SK-N-SH treated with all-trans-retinoic acid at 6 μM for 48 hours (cell line): ENCODE results near the gene TENT4B.

Source experiments
- ATAC-seq: fragments of 200-7000 bp; cut with Tn5 transposase; 3 replicates; pipeline ENCODE4 v1.9.1; 2020; ENCODE audit warnings: mild to moderate bottlenecking, moderate library complexity
- ARNTL ChIP-seq: fragments of 450-650 bp; formaldehyde crosslinking; IDR thresholded peaks from 2 replicates; pipeline ENCODE4 v1.5.0; 2020; ENCODE audit warnings: low read depth, mild to moderate bottlenecking, moderate library complexity, borderline replicate concordance
- BACH2 ChIP-seq: fragments of 250-450 bp; sonication (Bioruptor Pico); IDR thresholded peaks from 2 replicates; pipeline ENCODE4 v1.9.0; 2021; ENCODE audit warnings: mild to moderate bottlenecking, borderline replicate concordance
- CREB5 ChIP-seq: fragments of 250-450 bp; sonication (Bioruptor Pico); IDR thresholded peaks from 2 replicates; pipeline ENCODE4 v1.5.1; 2020; ENCODE audit warnings: low read depth, mild to moderate bottlenecking, moderate library complexity
- CSDC2 ChIP-seq: fragments of 250-450 bp; sonication (Bioruptor Pico); IDR thresholded peaks from 2 replicates; pipeline ENCODE4 v1.5.0; 2020; ENCODE audit warnings: mild to moderate bottlenecking, moderate library complexity
- CSRNP3 ChIP-seq: fragments of 250-450 bp; sonication (Bioruptor Pico); IDR thresholded peaks from 2 replicates; pipeline ENCODE4 v1.5.1; 2021; ENCODE audit warnings: mild to moderate bottlenecking, moderate library complexity
- GLIS3 ChIP-seq: fragments of 250-450 bp; sonication (Bioruptor Pico); IDR thresholded peaks from 2 replicates; pipeline ENCODE4 v1.5.0; 2020; ENCODE audit warnings: mild to moderate bottlenecking, moderate library complexity
- ISL1 ChIP-seq: fragments of 250-450 bp; sonication (Bioruptor Pico); IDR thresholded peaks from 2 replicates; pipeline ENCODE4 v2.1.2; 2022; ENCODE audit warnings: mild to moderate bottlenecking, moderate library complexity
- OSR1 ChIP-seq: fragments of 250-450 bp; sonication (Bioruptor Pico); IDR thresholded peaks from 2 replicates; pipeline ENCODE4 v1.8.0; 2022; ENCODE audit warnings: moderate library complexity, mild to moderate bottlenecking, inconsistent platforms
- PATZ1 ChIP-seq: fragments of 250-450 bp; sonication (Bioruptor Pico); IDR thresholded peaks from 2 replicates; pipeline ENCODE4 v1.8.0; 2020; ENCODE audit warnings: mild to moderate bottlenecking, moderate library complexity, borderline replicate concordance
- POU6F1 ChIP-seq: fragments of 250-450 bp; sonication (Bioruptor Pico); IDR thresholded peaks from 2 replicates; pipeline ENCODE4 v1.8.0; 2021; ENCODE audit warnings: low read depth, mild to moderate bottlenecking, moderate library complexity, borderline replicate concordance
- PPARA ChIP-seq: fragments of 250-450 bp; sonication (Bioruptor Pico); IDR thresholded peaks from 2 replicates; pipeline ENCODE4 v1.5.0; 2020; ENCODE audit warnings: mild to moderate bottlenecking, borderline replicate concordance
- RARB ChIP-seq: fragments of 250-450 bp; sonication (Bioruptor Pico); IDR thresholded peaks from 2 replicates; pipeline ENCODE4 v1.8.0; 2021; ENCODE audit warnings: mild to moderate bottlenecking, moderate library complexity
- SNAI2 ChIP-seq: fragments of 250-450 bp; sonication (Bioruptor Pico); IDR thresholded peaks from 2 replicates; pipeline ENCODE4 v1.5.0; 2020; ENCODE audit warnings: mild to moderate bottlenecking, moderate library complexity
- TSHZ2 ChIP-seq: fragments of 250-450 bp; sonication (Bioruptor Pico); IDR thresholded peaks from 2 replicates; pipeline ENCODE4 v1.5.0; 2020; ENCODE audit warnings: mild to moderate bottlenecking, moderate library complexity
- ZC3H10 ChIP-seq: fragments of 250-450 bp; sonication (Bioruptor Pico); IDR thresholded peaks from 2 replicates; pipeline ENCODE4 v1.5.1; 2021; ENCODE audit warnings: mild to moderate bottlenecking, moderate library complexity
- ZFP3 ChIP-seq: fragments of 250-450 bp; sonication (Bioruptor Pico); IDR thresholded peaks from 2 replicates; pipeline ENCODE4 v1.5.0; 2020; ENCODE audit warnings: mild to moderate bottlenecking, moderate library complexity
- ZNF565 ChIP-seq: fragments of 450-650 bp; formaldehyde crosslinking; conservative IDR thresholded peaks from 2 replicates; pipeline ENCODE4 v1.5.0; 2020; ENCODE audit warnings: low read depth, mild to moderate bottlenecking, moderate library complexity
- ZNF70 ChIP-seq: fragments of 450-650 bp; formaldehyde crosslinking; IDR thresholded peaks from 2 replicates; pipeline ENCODE4 v1.5.0; 2020; ENCODE audit warnings: mild to moderate bottlenecking, moderate library complexity

TENT4B gene

GRCh38 chr16:50273382-50273690, 120.2 kb downstream of the TENT4B start (continued):
- TF ChIP-seq TSHZ2 (CRISPR knock-in tag) (no peak), ZNF565 (CRISPR knock-in tag) (no peak)

- ATAC-seq: no peak
These were observed 120.8 kb downstream of the TENT4B start for GRCh38 chr16:50273888-50274325.

GRCh38 chr16:50274326-50275097, 121.4 kb downstream of the TENT4B start:
- ATAC-seq: no peak
- no peak for TF ChIP-seq RARB
- TF ChIP-seq GLIS3 (CRISPR knock-in tag): no peak
- no peak for TF ChIP-seq PPARA
- no peak for TF ChIP-seq ZNF565 (CRISPR knock-in tag)

More at GRCh38 chr16:50273888-50274325, 120.8 kb downstream of the TENT4B start:
- TF ChIP-seq ZFP3 (CRISPR knock-in tag) (peak; percentile 85; the same call in 1 of the 2 replicates), ZC3H10 (CRISPR knock-in tag) (no peak), CREB5 (CRISPR knock-in tag) (no peak)

- no peak for TF ChIP-seq ZNF70
- TF ChIP-seq SNAI2: no peak
- ATAC-seq: no peak
These were observed 122.0 kb downstream of the TENT4B start for GRCh38 chr16:50275098-50275415.

GRCh38 chr16:50275428-50276325, 122.6 kb downstream of the TENT4B start:
- TF ChIP-seq POU6F1 (CRISPR knock-in tag) (no peak), CSRNP3 (CRISPR knock-in tag) (no peak), CSDC2 (no peak), ZNF70 (no peak), ISL1 (CRISPR knock-in tag) (no peak)
- TF ChIP-seq, all 23 proteins: peak for 0

GRCh38 chr16:50276326-50276640, 123.2 kb downstream of the TENT4B start:
- ATAC-seq: no peak

More at GRCh38 chr16:50275428-50276325, 122.6 kb downstream of the TENT4B start:
- no peak for ATAC-seq

More at GRCh38 chr16:50276326-50276640, 123.2 kb downstream of the TENT4B start:
- TF ChIP-seq ZFP3 (CRISPR knock-in tag): no peak
- no peak for TF ChIP-seq ZNF70
- TF ChIP-seq PATZ1 (CRISPR knock-in tag): no peak
- TF ChIP-seq ISL1 (CRISPR knock-in tag): no peak
- TF ChIP-seq BACH2 (CRISPR knock-in tag): no peak
- TF ChIP-seq ARNTL: no peak
- no peak for TF ChIP-seq PPARA
- no peak for TF ChIP-seq OSR1
- TF ChIP-seq CSRNP3 (CRISPR knock-in tag): no peak
- TF ChIP-seq, all 23 proteins: peak for 0
